Measurements from ENCODE around the gene ENTPD2.
"Not testable (repeated sequence)": the region's sequence is repeated elsewhere in the genome, so short reads cannot be mapped to it uniquely, and the experiment has no call there.

Gene ENTPD2

GRCh38 chr9:137064027-137064879, 10.4 kb upstream of the ENTPD2 start:
- peak; percentile 28 for DNase-seq (ENCODE audit: low read depth)

- no peak for DNase-seq (ENCODE audit: low read depth)
These were observed 9.6 kb upstream of the ENTPD2 start for GRCh38 chr9:137063311-137064026.

GRCh38 chr9:137062798-137063197, 8.9 kb upstream of the ENTPD2 start:
- not testable (repeated sequence) for DNase-seq (ENCODE audit: low read depth)

GRCh38 chr9:137062384-137062783, 8.5 kb upstream of the ENTPD2 start:
- no peak for DNase-seq (ENCODE audit: low read depth)

- DNase-seq (ENCODE audit: low read depth) = no peak
These were observed 4.8 kb upstream of the ENTPD2 start for GRCh38 chr9:137058521-137059234.

GRCh38 chr9:137057545-137057944, 3.7 kb upstream of the ENTPD2 start:
- no peak for DNase-seq (ENCODE audit: low read depth)

GRCh38 chr9:137056739-137057415, 3.0 kb upstream of the ENTPD2 start:
- no peak for DNase-seq (ENCODE audit: low read depth)

- peak; percentile 41 for DNase-seq (ENCODE audit: low read depth)
These were observed 1.8 kb upstream of the ENTPD2 start for GRCh38 chr9:137055385-137056364.

- DNase-seq (ENCODE audit: low read depth) = no peak
These were observed 1.1 kb upstream of the ENTPD2 start for GRCh38 chr9:137054932-137055384.

- no peak for DNase-seq (ENCODE audit: low read depth)
These were observed 590 bp downstream of the ENTPD2 start for GRCh38 chr9:137052998-137053943.

- no peak for DNase-seq (ENCODE audit: low read depth)
These were observed 1.6 kb downstream of the ENTPD2 start for GRCh38 chr9:137052293-137052692.

GRCh38 chr9:137051145-137051724, 2.6 kb downstream of the ENTPD2 start:
- no peak for DNase-seq (ENCODE audit: low read depth)

- DNase-seq (ENCODE audit: low read depth) = no peak
These were observed 3.3 kb downstream of the ENTPD2 start for GRCh38 chr9:137050570-137050969.

GRCh38 chr9:137049544-137050449, 4.1 kb downstream of the ENTPD2 start:
- peak; percentile 33 for DNase-seq (ENCODE audit: low read depth)

- DNase-seq (ENCODE audit: low read depth) = no peak
These were observed 5.0 kb downstream of the ENTPD2 start for GRCh38 chr9:137048655-137049543.

GRCh38 chr9:137046088-137046787, 7.6 kb downstream of the ENTPD2 start, which contains the start of gene NPDC1:
Gene NPDC1, minus strand, starts transcription at chr9:137046177. Its CDS starts 188 bp downstream, at chr9:137045989.
- peak; percentile 74 for DNase-seq (ENCODE audit: low read depth)
